H9 (cell line): ENCODE measurements around the gene RSBN1L. TPM values are rescaled to one million over a fixed set of nuclear protein-coding genes. Genes with fewer than 3 reads are reported as not detected.

Experiments
- DNase-seq: peaks from one replicate; pipeline ENCODE4 v3.0.0-alpha.2; 2017
- H2AFZ ChIP-seq: one replicate; pipeline ENCODE4 v1.6.1; 2013; ENCODE audit warnings: mild to moderate bottlenecking, low read length, control low read depth, moderate library complexity
- H2AK5ac ChIP-seq: 2 replicates; pipeline ENCODE4 v1.6.1; 2013; ENCODE audit warnings: low read length, control low read depth, mixed read lengths; ENCODE audit not compliant: insufficient read length
- H2BK120ac ChIP-seq: one replicate; pipeline ENCODE4 v1.6.1; 2013; ENCODE audit warnings: low read depth, mild to moderate bottlenecking, low read length, control low read depth, inconsistent platforms; ENCODE audit not compliant: poor library complexity, severe bottlenecking
- H2BK12ac ChIP-seq: 2 replicates; pipeline ENCODE4 v1.6.1; 2013; ENCODE audit warnings: low read length, control low read depth, mixed read lengths, low read depth; ENCODE audit not compliant: insufficient read length
- H2BK15ac ChIP-seq: 2 replicates; pipeline ENCODE4 v1.6.1; 2013; ENCODE audit warnings: low read depth, low read length, control low read depth
- H2BK20ac ChIP-seq: one replicate; pipeline ENCODE4 v1.6.1; 2013; ENCODE audit warnings: low read depth, mild to moderate bottlenecking, low read length, control low read depth, inconsistent platforms; ENCODE audit not compliant: poor library complexity, severe bottlenecking
- H2BK5ac ChIP-seq: 2 replicates; pipeline ENCODE4 v1.6.1; 2013; ENCODE audit warnings: low read length, control low read depth, mixed read lengths; ENCODE audit not compliant: insufficient read length
- H3K14ac ChIP-seq: 2 replicates; pipeline ENCODE4 v1.6.1; 2013; ENCODE audit warnings: low read length, control low read depth; ENCODE audit not compliant: insufficient read depth
- H3K18ac ChIP-seq: 2 replicates; pipeline ENCODE4 v1.6.1; 2013; ENCODE audit warnings: low read depth, mild to moderate bottlenecking, mixed read lengths, low read length, control low read depth; ENCODE audit not compliant: insufficient read length
- H3K23ac ChIP-seq: 2 replicates; pipeline ENCODE4 v1.6.1; 2013; ENCODE audit warnings: low read length, control low read depth, mixed read lengths, low read depth; ENCODE audit not compliant: insufficient read length
- H3K23me2 ChIP-seq: 2 replicates; pipeline ENCODE4 v1.6.1; 2013; ENCODE audit warnings: low read depth, mild to moderate bottlenecking, mixed read lengths, low read length, control low read depth; ENCODE audit not compliant: insufficient read length, poor library complexity, severe bottlenecking
- H3K27ac ChIP-seq: 2 replicates; pipeline ENCODE4 v1.5.1; 2013; ENCODE audit warnings: low read length, control low read depth, mixed read lengths, low read depth; ENCODE audit not compliant: insufficient read length
- H3K27me3 ChIP-seq: 2 replicates; pipeline ENCODE4 v1.6.1; 2013; ENCODE audit warnings: low read length, control low read depth, inconsistent platforms; ENCODE audit not compliant: insufficient read depth
- H3K4ac ChIP-seq: 2 replicates; pipeline ENCODE4 v1.6.1; 2013; ENCODE audit warnings: low read depth, mild to moderate bottlenecking, control low read depth, inconsistent platforms, low read length, moderate library complexity
- H3K4me1 ChIP-seq: 2 replicates; pipeline ENCODE4 v1.6.1; 2013; ENCODE audit warnings: low read length, control low read depth, inconsistent platforms; ENCODE audit not compliant: insufficient read depth
- H3K4me2 ChIP-seq: 2 replicates; pipeline ENCODE4 v1.6.1; 2013; ENCODE audit warnings: low read length, control low read depth, mixed read lengths; ENCODE audit not compliant: insufficient read length, insufficient read depth
- H3K56ac ChIP-seq: 2 replicates; pipeline ENCODE4 v1.6.1; 2013; ENCODE audit warnings: low read depth, mild to moderate bottlenecking, mixed read lengths, low read length, control low read depth; ENCODE audit not compliant: insufficient read length
- H3K79me1 ChIP-seq: 2 replicates; pipeline ENCODE4 v1.6.1; 2013; ENCODE audit warnings: low read depth, mild to moderate bottlenecking, moderate library complexity, low read length, control low read depth, inconsistent platforms; ENCODE audit not compliant: insufficient read depth, poor library complexity, severe bottlenecking
- H3K79me2 ChIP-seq: 2 replicates; pipeline ENCODE4 v1.6.1; 2013; ENCODE audit warnings: low read length, control low read depth, inconsistent platforms; ENCODE audit not compliant: insufficient read depth
- H3K9ac ChIP-seq: 2 replicates; pipeline ENCODE4 v1.6.1; 2013; ENCODE audit warnings: low read length, control low read depth, mixed read lengths; ENCODE audit not compliant: insufficient read length; ENCODE audit errors: extremely low read depth
- H3K9me3 ChIP-seq: one replicate; pipeline ENCODE4 v1.6.1; 2013; ENCODE audit warnings: low read depth, low read length, inconsistent platforms; ENCODE audit not compliant: control insufficient read depth
- H3T11ph ChIP-seq: one replicate; pipeline ENCODE4 v1.6.1; 2013; ENCODE audit warnings: mild to moderate bottlenecking, low read length, control low read depth, inconsistent platforms
- H4K20me1 ChIP-seq: one replicate; pipeline ENCODE4 v1.6.1; 2013; ENCODE audit not compliant: control insufficient read depth, insufficient read length, insufficient read depth
- H4K5ac ChIP-seq: 2 replicates; pipeline ENCODE4 v1.6.1; 2013; ENCODE audit warnings: low read depth, mild to moderate bottlenecking, mixed read lengths, low read length, control low read depth; ENCODE audit not compliant: insufficient read length
- H4K8ac ChIP-seq: replicated peaks from 2 replicates; pipeline ENCODE4 v1.6.1; 2013; ENCODE audit warnings: low read length, control low read depth, mixed read lengths, low read depth; ENCODE audit not compliant: insufficient read length
- H4K91ac ChIP-seq: 2 replicates; pipeline ENCODE4 v1.6.1; 2013; ENCODE audit warnings: low read depth, mild to moderate bottlenecking, moderate library complexity, mixed read lengths, low read length, control low read depth; ENCODE audit not compliant: insufficient read length
- H3K27ac Mint-ChIP-seq, 3 experiments: 2 replicates in 2 of 3; 3 replicates in 1 of 3; pipeline ENCODE4 v1.8.0; 2020 to 2021; ENCODE audit warnings: mixed read lengths in 3 of 3, mild to moderate bottlenecking in 1 of 3, moderate library complexity in 1 of 3
- H3K27me3 Mint-ChIP-seq: 2 replicates; pipeline ENCODE4 v1.8.0; 2021; ENCODE audit warnings: low read depth, mild to moderate bottlenecking, moderate library complexity, mixed read lengths
- H3K36me3 Mint-ChIP-seq, 3 experiments: 2 replicates in 2 of 3; 3 replicates in 1 of 3; pipeline ENCODE4 v1.8.0; 2020 to 2021; ENCODE audit warnings: low read depth in 3 of 3, mixed read lengths in 3 of 3; ENCODE audit not compliant: insufficient read depth in 1 of 3
- H3K4me1 Mint-ChIP-seq, 2 experiments: 2 replicates each; pipeline ENCODE4 v1.8.0; 2020; ENCODE audit warnings: mixed read lengths in 2 of 2
- H3K4me3 Mint-ChIP-seq, 2 experiments: 2 replicates in 1 of 2; 3 replicates in 1 of 2; pipeline ENCODE4 v1.8.0; 2020 to 2021; ENCODE audit warnings: mild to moderate bottlenecking in 2 of 2, mixed read lengths in 2 of 2, moderate library complexity in 1 of 2
- H3K9me3 Mint-ChIP-seq, 2 experiments: 2 replicates in 1 of 2; 3 replicates in 1 of 2; pipeline ENCODE4 v1.8.0; 2020; ENCODE audit warnings: mild to moderate bottlenecking in 2 of 2, mixed read lengths in 2 of 2, moderate library complexity in 1 of 2
- WGBS: extraction: QIAGEN DNeasy Blood & Tissue Kit; methylation state at CpG from one replicate; pipeline ENCODE4 v1.1.7; 2013; ENCODE audit warnings: missing lambda C conversion rate, low lambda C conversion rate, mixed read lengths; ENCODE audit not compliant: insufficient read length; ENCODE audit errors: extremely low coverage; 5-methylcytosine and 5-hydroxymethylcytosine counted together
- total RNA-seq: library from RNA; stranded (reverse); gene quantifications from 2 replicates; pipeline ENCODE4 v1.2.1, GENCODE V29; 2021
- TF ChIP-seq, protein P1 (sequence below): fragments of 200-600 bp; sonication (generic); conservative IDR thresholded peaks from 3 replicates; pipeline ENCODE4 v1.8.0; 2021; ENCODE audit warnings: antibody characterized with exemption, mild to moderate bottlenecking

The RSBN1L gene
- total RNA-seq, 1 experiment from 2014 or later = 20.6 TPM

DNA sequence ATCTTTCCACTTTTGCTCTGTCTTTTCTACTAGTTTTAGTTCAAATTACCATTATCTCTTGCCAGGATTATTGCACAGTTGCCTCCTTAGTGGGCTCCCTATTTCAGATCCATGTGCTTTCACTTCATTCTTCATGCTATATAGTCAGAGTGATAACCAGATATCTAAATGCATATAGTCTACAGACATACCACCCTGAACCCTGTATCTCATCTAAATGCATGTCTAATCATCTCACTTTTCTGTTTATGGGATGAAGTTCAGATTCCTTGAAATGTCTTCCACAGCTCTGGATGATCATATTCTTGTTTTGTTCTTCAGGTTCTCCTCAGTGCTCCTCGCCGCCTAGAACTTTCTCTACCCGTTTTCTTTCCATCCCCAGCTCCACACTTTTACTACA is 13.8 kb downstream of the RSBN1L start:
- no peak overlapping the region for H4K5ac ChIP-seq
- TF ChIP-seq, protein P1, sequence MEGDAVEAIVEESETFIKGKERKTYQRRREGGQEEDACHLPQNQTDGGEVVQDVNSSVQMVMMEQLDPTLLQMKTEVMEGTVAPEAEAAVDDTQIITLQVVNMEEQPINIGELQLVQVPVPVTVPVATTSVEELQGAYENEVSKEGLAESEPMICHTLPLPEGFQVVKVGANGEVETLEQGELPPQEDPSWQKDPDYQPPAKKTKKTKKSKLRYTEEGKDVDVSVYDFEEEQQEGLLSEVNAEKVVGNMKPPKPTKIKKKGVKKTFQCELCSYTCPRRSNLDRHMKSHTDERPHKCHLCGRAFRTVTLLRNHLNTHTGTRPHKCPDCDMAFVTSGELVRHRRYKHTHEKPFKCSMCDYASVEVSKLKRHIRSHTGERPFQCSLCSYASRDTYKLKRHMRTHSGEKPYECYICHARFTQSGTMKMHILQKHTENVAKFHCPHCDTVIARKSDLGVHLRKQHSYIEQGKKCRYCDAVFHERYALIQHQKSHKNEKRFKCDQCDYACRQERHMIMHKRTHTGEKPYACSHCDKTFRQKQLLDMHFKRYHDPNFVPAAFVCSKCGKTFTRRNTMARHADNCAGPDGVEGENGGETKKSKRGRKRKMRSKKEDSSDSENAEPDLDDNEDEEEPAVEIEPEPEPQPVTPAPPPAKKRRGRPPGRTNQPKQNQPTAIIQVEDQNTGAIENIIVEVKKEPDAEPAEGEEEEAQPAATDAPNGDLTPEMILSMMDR = no peak
- H4K8ac ChIP-seq = no peak overlapping the region
- no peak overlapping the region for H3K14ac ChIP-seq
- no peaks in the 10 kb centered on the region for H3K4me1 ChIP-seq
- WGBS = no CpG with 5 or more reads among the region's 3 CpGs
- H3K79me1 ChIP-seq = peaks cover 2% of the 10 kb centered on the region
- no peak for DNase-seq
- H3K9me3 ChIP-seq = no peaks in the 10 kb centered on the region
- no peak overlapping the region for H2BK5ac ChIP-seq
- H2AFZ ChIP-seq = no peak overlapping the region
- no peak overlapping the region for H3K9ac ChIP-seq
- no peak overlapping the region for H3K4me2 ChIP-seq
- peaks cover 8% of the 10 kb centered on the region; the same call in 1 of the 2 replicates for H3K79me2 ChIP-seq
- no peak overlapping the region for H2BK20ac ChIP-seq
- no peaks in the 10 kb centered on the region for H3K27me3 ChIP-seq
- Mint-ChIP-seq H3K36me3 (peaks cover 0 to 19% (median 17%) of the 10 kb centered on the region in 3 experiments; a peak in 6 of 7 replicates), H3K4me1 (peaks cover 0 to 2% of the 10 kb centered on the region in 2 experiments; a peak in 2 of 4 replicates), H3K27me3 (no peaks in the 10 kb centered on the region), H3K9me3 (no peaks in the 10 kb centered on the region), H3K27ac (peak overlapping the region in 1 of 3 experiments; percentile 61; a peak in 3 of 7 replicates), H3K4me3 (no peak overlapping the region)
- no peak overlapping the region for H2BK15ac ChIP-seq
- H2BK12ac ChIP-seq = no peak overlapping the region
- H3K56ac ChIP-seq = no peak overlapping the region
- no peak overlapping the region for H3K23ac ChIP-seq
- H4K91ac ChIP-seq = no peak overlapping the region
- H2AK5ac ChIP-seq = no peak overlapping the region
- no peak overlapping the region for H3K18ac ChIP-seq
- H4K20me1 ChIP-seq = no peaks in the 10 kb centered on the region
- no peak overlapping the region for H3K4ac ChIP-seq
- no peak overlapping the region for H2BK120ac ChIP-seq
- no peaks in the 10 kb centered on the region for H3K23me2 ChIP-seq
- H3K27ac ChIP-seq = no peak overlapping the region
- H3T11ph ChIP-seq = no peak overlapping the region
